DMS153 treated with DMSO at 0.1 percent for 48 hours (cell line): ENCODE results near the gene PAPPA.

Experiments
- DNase-seq: peaks from one replicate; lab custom pipeline; 2025; ENCODE audit not compliant: unreplicated experiment; lab: John Stamatoyannopoulos, UW

PAPPA gene

DNA sequence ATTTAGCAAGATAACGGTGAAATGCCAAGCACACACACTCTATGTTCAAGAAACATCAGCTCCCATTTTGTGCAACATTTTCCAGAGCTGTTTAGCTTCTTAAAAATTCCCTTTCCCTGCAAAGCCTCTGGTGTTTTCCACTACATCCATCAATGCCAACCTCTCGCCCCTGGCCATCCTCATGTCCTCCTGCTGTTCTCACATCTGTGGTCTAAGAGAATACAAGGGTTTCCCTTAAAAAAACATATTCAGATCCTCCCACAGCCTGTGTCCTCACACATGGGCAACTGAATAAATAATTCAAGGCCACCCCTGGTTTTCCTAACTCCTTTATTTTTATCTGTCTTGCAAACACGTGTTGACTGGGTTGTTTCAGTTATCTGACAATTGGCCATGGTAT lies 70.3 kb downstream of the PAPPA start:
- DNase-seq = no peak

DNA sequence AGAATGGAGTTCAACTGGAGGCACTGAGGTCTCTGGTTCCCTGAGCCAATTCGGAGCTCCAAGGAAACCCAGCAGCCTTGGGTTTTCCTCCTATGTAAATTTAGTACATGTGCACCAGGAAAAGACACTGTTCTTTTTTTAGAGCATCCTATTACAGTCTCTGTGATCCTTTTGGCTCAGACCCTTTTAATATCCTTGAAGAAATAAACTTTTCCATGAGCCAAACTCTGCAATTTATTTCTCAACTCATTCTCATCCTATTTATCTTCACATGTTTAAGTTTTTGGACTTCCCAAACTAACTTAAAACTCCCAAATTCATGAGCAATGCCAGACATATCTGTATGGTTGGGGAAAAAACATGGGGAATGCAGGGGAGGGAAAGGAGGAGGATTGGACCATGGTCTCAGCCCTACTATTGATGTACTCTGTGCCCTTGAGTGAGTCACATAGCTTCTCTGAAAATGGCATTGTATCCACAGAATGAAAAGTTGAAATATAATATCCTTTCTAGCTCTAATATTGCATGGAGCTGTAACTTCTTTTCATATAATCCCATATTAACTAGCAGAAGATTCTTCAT lies 76.6 kb downstream of the PAPPA start:
- DNase-seq = no peak

DNA sequence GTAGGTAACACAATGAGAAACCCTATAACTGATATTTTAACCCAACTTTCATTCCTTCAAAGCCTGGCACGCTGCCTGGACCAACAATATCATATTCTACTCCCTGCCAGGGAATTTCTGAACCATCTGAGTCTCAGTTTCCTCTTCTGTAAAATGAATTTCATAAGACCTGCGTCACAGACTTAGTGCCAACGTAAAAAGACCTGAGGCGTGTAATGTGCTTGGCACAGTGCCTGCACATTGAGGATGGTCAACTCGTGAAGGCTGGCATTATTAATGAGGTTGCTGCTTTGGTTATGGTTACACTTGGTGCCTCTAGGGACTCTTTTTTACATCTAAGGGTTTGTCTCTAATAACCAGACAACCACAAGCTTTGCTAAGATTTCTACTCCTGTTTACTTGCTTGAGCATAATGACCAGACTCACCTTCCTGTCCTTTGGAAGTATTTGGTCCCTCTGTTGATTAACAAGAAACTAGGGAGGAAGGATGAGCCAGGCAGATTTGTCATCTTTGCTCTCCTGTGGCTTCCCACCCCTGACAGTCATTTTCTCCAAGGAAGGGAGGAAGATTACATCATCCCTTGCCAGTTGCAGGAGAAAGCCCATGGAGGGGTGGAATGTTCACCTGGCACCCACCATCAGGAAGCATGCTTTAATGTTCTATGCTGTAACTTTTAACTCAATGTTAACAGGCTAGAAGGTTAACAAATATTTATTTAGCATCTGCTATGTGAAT lies 79.0 kb downstream of the PAPPA start:
- DNase-seq = no peak

DNA sequence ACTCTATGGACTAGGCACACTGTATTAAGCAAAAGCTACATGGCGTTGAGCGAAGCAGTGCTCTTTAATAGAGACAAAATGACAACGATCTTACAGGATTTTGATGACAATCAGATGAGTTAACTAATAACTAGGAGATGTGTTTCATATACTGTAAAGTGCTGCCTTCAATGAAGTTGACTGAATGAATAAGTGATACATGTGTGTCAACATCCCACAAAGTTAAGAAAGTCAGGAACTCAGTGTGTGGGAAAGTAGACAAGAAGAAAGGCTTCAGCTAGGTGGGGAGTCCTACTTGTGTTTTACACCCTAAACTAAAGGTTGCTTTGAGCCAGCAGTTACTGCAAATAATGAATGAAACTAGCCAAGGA lies 79.6 kb downstream of the PAPPA start:
- DNase-seq = no peak

DNA sequence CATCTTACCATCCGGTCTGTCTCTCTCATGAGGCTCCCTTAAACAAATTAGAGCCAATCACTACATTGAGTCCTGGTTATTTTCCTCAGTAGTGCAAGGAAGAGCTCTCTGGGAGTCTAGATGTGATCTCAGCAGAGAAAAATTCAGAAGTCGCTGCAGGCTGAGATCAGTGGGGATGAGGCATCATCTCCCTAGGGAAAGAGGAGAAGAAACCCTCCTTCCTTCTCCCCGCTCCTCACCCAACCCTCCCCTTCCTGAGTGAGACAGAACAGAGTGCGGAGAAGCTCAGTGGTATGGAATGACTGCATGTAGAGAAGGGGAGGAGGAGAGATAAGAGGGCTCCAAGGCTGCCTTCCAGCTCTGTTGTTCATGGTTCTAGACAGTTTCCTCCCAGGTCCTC lies 80.5 kb downstream of the PAPPA start:
- DNase-seq = no peak

DNA sequence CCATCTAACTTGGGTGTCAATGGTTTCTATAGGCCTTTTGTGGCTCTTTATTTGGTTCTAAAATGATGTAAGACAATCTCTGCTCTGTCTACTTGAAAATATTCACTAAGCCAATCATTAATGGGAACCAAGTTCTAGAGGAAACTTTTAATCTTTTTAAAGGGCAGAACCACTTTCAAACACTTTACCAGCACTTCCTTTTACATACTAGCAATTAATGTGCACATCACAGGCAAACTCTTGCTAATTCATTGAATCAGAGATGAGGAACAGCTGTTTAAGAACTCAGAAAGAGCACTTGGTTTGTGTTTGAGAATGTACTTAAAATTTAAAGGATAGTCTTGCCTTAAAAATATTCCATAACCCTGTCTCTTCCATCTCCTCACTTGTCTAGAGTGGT lies 83.4 kb downstream of the PAPPA start:
- no peak for DNase-seq

DNA sequence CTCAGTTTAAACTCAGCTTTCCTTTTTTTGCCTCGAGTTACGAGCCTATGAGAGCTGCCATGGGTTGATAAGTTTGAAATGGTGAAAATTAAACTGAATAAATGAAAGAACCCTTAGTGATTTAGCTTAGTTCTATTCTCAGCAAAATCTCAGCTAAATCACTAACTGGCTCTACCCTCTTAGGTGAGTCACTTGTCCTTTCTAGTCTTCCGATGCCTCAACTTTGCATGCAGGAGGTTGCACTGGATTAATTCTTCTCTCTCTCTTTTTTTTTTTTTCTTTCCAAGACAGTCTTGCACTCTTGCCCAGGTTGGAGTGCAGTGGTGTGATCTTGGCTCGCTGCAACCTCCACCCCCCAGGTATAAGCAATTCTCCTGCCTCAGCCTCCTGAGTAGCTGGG lies 83.9 kb downstream of the PAPPA start:
- DNase-seq = no peak

DNA sequence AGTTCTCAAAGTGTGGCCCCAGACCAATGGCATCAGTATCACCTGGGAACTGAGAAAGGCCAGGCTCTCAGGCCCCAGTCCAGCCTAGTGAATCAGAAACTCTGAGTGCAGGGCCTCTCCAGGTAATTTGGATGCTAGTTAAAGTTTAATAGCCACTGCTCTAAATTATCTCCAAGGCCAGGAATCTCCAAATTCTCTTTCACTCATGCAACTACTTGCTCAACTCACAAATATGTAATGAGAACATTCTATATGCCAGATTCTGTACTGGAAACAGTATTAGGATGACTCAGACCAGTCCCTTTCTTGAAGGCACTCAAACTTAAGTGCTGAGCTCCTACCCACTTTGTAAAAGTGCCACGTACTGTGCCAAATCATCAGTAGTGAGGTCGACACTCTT lies 84.6 kb downstream of the PAPPA start:
- DNase-seq = no peak

DNA sequence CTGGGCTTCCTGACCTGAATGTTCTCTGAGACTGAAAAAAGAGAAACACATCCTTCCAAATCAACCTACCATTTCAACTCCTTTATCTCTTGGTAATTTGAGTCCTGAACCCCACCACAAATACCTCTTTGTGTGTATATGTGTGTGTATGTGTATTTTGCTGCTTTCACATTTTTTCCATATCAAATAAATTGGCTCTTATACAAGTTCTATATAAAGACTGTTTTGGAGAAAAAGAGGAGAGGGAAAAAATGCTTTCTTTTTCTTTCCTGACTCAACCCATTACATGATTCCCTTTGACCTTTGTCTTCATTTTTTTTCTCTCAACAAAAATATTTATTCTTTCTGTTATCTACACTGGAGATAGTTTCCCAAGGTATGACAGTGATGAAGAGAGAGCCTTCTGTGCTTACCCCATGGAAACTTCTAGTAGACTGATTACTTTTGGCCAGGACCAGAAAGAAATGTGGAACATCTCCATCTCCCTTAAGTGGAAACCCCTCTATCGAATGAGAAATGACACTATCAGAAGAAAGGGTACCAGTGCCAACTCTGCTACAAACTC lies 85.3 kb downstream of the PAPPA start:
- no peak for DNase-seq

DNA sequence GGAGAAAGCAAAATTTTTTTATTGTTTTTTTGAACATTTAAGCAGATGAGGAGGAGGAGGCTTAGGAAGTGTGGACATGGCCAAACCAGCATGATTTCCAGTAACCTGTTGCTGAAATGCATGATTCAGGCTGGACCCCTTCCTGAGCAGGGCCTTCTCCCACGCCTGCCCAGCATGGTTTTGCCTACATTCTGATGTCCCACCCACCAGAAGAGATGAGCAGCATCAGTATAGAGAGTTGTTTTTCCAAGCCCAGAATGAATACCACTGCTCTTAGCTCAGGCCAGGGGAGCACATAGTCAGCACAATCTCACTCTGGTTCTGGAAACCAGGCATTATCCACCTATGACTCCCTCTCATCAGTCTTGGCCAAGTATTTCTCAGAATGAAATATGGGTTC lies 90.1 kb downstream of the PAPPA start:
- no peak for DNase-seq

DNA sequence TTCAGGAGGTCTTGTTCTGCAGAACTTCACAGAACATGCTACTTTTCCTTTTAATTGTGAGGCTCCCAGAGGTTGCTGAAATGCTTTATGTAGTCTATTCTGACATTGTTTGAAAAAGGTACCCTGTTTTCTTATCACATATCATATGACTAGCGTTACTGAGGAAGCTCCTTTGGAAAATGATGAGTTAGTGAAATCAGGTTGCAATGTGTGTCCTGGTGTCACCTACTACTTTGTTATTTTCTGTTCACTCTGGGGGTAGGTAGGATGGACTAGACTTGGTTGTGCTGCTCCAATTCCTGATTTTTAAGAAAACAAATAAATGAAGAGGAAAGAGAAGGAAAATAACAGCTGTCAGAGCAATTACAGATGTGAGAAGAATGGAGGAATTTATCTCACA lies 93.7 kb downstream of the PAPPA start:
- DNase-seq = no peak

DNA sequence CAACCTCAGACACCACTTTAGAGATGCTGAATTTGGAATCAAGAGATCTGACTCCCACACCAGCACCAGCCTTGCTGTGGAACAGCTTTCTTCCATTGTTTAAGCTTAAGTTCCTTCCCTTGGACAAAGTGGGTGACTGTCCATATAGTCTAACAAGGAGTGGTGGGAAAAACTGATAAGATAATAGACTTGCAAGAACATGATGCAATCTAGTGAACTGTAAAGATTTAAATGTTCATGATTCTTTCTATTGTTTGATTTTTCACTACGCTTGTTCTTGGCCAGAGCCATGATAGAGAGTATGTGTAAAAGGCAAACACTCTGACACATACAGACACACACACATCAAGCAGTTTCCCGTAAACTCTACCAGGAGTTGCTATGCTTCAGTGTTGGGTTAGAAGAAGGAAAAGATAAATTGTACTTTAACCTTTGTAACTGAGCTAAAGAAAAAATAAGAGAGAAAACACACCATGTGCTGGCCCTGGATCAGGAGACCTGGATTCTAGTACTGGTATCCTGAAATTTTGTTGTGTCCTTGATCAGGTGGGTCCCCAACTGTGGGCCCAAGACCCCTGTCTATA lies 94.3 kb downstream of the PAPPA start:
- no peak for DNase-seq

DNA sequence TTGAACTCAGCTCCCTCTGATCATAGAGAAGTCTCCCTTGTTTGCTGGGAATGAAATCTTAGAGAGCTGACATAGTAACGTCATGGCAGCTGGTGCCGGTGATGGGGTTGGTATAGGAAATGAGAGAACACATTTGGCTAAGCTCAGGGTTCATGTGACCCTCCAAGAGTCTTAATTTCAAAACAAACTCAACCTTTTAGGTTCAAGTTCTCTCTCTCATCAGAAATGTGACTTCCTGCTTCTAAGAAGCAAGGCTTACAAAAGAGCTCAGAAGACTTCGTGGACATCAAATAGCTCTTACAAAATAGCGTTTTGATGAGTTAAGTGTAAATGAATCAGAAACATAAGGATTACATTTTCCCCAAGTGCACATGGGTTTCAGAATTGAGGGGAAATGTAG lies 97.3 kb downstream of the PAPPA start:
- no peak for DNase-seq

DNA sequence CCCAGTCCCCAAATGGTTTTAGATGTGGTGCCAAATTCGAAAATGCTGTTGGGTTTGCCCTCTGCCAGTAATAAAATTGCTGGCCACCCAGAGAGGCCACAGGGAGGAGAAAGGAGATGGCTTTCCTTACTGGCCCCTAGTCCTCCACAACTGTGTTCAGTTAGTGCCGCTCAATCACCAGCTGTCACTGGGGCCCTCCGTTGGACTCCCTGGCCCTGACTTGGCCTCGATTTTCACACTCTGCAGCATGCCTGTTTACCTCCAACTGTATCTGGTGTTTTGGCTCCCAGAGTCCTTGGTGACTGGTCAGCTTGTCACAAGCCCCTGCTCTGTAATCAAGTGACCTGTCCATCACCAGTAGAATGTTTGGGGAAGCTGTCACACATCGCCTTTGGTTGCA lies 97.8 kb downstream of the PAPPA start:
- DNase-seq = no peak

DNA sequence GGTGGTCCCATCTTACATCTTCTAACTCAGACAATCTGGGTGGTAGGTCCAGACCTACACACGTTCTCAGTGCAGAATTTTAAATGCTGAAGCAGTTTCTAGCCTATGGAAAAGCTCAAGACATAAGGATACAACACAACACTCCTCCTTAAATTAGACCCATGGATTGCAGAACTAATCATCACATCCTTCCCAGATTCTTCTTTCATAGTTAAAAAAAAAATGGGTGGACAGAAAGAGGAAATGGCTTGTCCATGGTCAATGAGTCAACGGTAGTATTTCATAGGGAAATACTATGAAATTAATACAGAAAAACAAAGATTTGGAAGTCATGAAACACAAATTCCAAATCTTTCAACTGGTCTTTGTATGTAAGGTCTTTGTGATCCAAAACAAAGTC lies 106.9 kb downstream of the PAPPA start:
- DNase-seq = no peak

DNA sequence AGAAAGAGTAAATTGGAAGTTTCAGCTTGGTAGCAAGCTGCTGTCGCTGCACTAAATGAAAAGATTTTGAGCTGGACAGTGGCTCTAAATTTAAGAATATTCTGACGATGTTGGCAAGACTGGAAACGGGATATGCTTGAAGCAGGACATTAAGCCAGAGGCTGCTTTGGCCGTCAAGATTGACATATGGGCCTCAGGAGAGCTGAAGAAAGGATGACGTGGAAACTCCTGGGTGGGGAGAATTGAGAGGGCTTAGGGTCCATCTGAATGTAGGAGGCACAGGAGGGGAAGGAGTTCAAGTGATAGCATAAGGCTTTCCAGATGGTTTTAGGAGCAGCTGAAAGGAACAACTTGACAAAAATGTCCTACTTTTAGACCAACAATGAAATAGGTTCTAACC lies 108.9 kb downstream of the PAPPA start:
- DNase-seq = no peak

DNA sequence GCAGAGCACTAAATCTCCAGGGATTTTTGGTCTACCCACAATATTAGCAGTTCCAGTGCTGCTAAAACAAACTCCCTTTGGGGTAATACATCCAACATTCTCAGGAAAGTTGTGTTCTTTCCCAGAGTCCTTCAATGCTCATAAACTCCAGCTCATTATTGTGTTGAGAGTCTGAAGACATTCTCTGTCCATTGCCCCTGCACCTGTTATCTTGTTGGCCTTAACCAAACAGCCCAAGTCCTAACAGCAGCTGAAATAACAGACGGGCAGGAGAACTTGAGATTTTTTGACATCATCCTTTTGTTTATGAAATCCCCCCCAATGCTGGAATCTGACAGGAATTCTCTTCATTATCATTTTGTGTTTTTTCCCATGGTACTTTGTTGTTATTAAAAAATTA lies 110.8 kb downstream of the PAPPA start:
- DNase-seq = no peak

DNA sequence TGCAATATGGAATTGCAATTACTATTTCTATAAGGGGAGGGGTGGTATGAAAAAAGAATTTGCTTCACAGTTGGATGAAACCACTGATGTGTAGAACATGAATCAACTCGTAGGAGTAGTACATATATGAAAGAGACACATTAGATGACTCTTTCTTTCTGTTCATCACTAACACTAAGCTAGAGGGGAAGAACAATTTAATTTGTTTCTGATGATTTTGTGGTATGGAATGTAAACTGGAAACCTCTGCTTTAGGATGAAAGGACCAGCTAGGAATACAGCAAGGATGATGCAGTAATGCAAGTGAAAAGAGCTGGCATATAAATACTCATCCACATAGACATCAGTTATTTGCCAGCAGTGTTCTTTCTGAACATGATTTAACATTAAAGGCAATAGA lies 113.4 kb downstream of the PAPPA start:
- DNase-seq = no peak

DNA sequence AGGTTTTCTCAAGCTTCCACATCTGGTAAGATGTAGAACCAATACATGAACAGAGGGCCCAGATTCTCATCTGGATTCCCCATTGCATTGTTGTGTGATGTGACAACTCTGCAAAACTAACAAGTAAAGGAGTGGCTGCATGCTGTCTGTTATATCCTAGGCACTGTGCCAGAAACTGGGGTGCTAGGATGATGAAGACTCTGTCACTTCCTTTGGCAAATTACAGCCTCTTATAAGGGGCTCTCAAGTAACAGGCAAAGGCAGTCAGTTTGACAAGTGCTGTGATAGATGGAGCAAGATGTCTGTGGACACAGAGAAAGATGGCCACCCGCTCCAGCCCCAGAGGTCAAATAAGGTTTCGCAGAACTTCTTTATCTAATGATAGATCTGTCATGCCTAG lies 115.7 kb downstream of the PAPPA start:
- no peak for DNase-seq

DNA sequence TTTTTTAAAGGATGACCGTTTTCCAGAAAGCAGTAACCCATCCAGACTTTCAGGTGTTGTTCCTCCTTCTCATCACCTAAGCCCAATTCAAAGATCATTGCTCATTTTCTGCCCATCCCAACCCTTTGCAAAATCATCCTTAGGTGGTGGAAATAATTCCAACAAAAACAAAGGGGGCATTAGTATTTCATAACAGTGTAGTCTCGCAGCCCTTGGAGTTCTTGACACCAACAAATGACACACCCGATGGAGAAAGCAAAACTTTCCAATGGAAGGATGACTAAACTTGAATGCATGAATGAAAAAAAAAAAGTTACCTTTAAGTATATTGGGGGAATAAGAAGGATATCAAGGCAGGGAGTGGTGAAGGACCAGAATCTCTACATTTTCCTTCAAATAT lies 117.0 kb downstream of the PAPPA start:
- no peak for DNase-seq

DNA sequence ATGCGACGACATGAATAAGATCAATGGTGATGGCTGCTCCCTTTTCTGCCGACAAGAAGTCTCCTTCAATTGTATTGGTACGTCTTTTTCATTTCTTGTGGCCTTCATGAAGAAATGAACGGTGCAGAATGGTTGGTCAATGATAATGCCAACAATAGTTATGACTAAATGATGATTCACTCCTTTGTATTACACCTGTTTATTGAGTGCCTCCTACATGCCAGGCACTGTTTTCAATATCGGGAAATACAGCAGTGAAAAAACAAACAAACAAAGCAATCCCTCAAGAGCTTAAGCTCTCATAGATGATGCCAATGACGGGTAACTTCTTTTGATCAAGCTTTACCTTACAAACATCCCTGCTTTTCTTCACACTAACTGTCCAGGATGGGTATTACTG lies 117.7 kb downstream of the PAPPA start:
- no peak for DNase-seq

DNA sequence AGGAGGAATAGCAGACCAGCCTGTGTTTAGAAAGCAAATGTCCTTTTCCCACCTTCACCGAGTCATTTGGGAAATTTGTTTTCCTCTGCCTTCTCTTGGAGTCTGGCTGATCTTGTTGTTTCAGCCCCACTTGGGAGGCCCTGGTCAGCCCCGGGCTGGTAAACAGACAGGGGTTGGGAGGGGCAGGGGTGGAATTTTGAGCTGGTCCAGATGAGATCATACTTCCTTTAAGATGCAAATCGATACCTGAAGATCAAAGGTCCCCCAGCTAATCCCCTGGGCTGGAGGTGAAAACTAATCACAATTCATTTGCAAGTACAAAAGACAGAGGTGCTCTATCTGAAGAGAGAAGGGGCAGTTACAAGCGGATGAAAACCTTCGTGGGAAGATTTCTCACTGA lies 118.4 kb downstream of the PAPPA start:
- DNase-seq = no peak

DNA sequence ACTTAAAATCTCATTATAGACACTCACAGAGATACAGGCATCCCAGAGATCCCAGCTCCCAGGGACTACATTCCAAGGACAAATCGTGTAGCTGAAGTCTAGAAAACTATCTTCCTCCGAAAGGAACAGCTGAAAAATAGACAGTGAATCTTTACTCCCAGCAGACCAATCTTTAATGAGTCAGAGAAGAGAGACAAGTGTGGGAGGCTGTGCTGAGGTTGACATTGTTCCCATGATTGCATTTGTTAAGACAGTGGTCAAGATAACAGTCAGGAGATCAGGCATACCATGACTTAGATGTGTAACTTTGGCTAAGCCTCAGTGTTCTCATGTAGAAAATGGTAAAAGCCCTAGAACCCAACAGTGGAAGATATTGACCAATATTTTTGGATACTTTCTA lies 120.7 kb downstream of the PAPPA start:
- DNase-seq = no peak
